Epithelial cell of prostate (primary cell): ENCODE results near the gene TIPARP.
"Not testable (repeated sequence)": the region's sequence is repeated elsewhere in the genome, so short reads cannot be mapped to it uniquely, and the experiment has no call there.

Experiments used
- DNase-seq: peaks from one replicate; pipeline ENCODE4 v3.0.0-alpha.2; 2011; ENCODE audit warnings: low read depth, low spot score
- H3K27ac ChIP-seq: fragments of 450-650 bp; 2 replicates; pipeline ENCODE4 v1.5.1; 2017; ENCODE audit warnings: mild to moderate bottlenecking

The TIPARP gene

DNA sequence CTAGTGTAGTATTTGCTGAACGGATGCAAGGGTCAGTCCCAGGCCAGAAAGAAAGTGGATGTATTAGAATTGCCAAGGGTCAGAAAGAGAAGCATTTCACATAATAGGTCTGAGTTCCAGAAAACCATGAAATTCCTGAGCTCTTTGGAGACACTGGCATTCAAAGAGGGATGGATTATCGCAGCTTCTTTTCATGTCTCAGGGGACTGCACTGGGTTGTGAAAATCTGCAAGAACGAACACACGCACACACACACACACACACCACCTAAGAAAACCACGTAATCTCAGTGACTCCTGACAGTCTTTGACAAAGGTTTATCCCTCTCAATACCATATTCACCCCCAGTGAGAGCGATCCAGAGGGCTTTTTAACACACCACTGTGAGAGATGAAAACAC, 57.9 kb downstream of the TIPARP start:
- no peak overlapping the region for H3K27ac ChIP-seq
- no peak for DNase-seq

GRCh38 chr3:156732715-156733421, 58.5 kb downstream of the TIPARP start:
- no peak for DNase-seq

DNA sequence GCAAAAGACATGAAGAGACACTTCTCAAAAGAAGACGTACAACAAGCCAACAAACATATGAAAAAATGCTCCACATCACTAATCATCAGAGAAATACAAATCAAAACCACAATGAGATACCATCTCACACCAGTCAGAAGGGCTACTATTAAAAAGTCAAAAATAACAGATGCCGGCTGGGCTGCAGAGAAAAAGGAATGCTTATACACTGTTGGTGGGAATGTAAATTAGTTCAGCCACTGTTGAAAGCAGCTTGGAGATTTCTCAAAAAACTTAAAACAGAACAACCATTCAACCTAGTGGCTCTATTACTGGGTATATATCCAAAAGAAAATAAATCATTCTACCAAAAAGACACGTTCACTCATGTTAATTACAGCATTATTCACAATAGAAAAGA, 60.3 kb downstream of the TIPARP start:
- H3K27ac ChIP-seq, DNase-seq: not testable (repeated sequence)

More at GRCh38 chr3:156732715-156733421, 58.5 kb downstream of the TIPARP start:
- H3K27ac ChIP-seq: no peak overlapping the region

- no peak for DNase-seq
Measured at GRCh38 chr3:156735471-156735870, 61.1 kb downstream of the TIPARP start.

DNA sequence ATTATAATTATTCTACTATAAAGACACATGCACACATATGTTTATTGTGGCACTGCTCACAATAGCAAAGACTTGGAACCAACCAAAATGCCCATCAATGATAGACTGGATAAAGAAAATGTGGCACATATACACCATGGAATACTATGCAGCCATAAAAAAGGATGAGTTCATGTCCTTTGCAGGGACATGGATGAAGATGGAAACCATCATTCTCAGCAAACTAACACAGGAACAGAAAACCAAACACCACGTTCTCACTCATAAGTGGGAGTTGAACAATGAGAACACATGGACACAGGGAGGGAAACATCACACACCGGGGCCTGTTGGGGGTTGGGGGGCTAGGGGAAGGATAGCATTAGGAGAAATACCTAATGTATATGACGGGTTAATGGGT, 62.7 kb downstream of the TIPARP start:
- not testable (repeated sequence) for DNase-seq, H3K27ac ChIP-seq

More at GRCh38 chr3:156735471-156735870, 61.1 kb downstream of the TIPARP start:
- no peak overlapping the region for H3K27ac ChIP-seq

GRCh38 chr3:156738251-156738650, 63.9 kb downstream of the TIPARP start:
- no peak for DNase-seq
- no peak overlapping the region for H3K27ac ChIP-seq

DNA sequence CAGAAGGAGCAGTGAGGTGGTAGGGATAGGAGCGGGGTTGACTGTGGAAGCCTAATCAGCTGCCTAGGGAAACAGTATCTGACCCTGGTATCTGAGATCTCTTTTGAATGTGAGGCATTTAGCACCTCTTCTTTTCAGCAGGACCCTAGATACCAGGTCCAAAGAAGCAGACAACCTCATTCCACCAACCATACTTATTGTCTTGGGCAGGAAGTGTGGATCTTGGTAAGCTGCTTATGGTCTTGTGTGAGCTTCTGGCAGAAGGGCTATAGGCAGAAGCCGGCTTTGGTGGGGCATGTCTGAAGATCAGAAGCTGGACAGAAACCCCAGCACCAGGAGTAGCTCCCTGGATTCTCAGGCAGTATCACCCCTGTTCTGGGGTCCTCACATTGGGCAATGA, 65.6 kb downstream of the TIPARP start:
- DNase-seq: no peak
- no peak overlapping the region for H3K27ac ChIP-seq

GRCh38 chr3:156740581-156740980, 66.2 kb downstream of the TIPARP start:
- not testable (repeated sequence) for H3K27ac ChIP-seq, DNase-seq

- no peak for DNase-seq
- H3K27ac ChIP-seq: no peak overlapping the region
Measured at GRCh38 chr3:156741935-156742334, 67.5 kb downstream of the TIPARP start.

- DNase-seq: no peak
- no peak overlapping the region for H3K27ac ChIP-seq
Measured at GRCh38 chr3:156742401-156742800, 68.0 kb downstream of the TIPARP start.

DNA sequence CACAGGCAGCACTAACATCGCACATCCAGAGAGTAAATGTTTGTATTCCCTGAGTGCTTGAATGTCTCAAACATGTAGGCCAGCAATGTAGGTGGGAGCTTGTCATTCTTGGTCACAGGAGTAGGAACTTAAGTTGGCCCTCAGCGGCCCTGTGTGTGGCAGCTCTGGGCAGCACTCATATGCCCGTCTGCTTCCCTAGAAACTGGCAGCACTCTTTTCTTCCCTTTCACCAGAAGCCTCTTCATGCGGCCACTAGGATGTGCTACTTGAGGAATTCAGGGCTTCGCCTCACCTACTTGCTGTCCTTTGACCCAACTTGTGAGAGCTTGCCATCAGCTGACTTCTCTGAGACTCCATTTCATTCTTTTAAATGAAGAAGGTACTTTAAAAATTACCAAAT, 69.5 kb downstream of the TIPARP start:
- H3K27ac ChIP-seq: no peak overlapping the region

GRCh38 chr3:156744631-156745030, 70.2 kb downstream of the TIPARP start:
- H3K27ac ChIP-seq: no peak overlapping the region
- no peak for DNase-seq

More for the DNA sequence above, 69.5 kb downstream of the TIPARP start:
- DNase-seq: no peak

- DNase-seq: no peak
- no peak overlapping the region for H3K27ac ChIP-seq
Measured at GRCh38 chr3:156745766-156746165, 71.4 kb downstream of the TIPARP start.

DNA sequence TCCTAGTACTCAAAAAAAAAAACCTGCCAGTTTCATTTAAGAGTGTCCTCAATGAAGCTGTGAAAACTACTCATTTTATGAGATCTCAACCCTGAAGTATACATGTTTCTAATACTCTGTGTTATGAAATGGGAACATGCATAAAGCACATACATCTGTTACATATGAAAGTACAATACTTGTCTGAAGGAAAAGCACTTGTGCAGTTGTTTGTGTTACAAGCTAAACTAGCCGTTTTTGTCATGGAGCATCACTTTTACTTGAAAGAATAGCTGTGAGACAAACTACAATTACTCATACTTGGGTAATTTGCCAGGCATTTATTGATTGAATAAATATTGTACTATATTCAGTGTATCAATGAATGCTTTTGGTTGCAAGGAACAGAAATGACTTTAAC, 72.7 kb downstream of the TIPARP start:
- no peak for DNase-seq
- no peak overlapping the region for H3K27ac ChIP-seq

GRCh38 chr3:156749244-156749643, 74.9 kb downstream of the TIPARP start:
- no peak overlapping the region for H3K27ac ChIP-seq

DNA sequence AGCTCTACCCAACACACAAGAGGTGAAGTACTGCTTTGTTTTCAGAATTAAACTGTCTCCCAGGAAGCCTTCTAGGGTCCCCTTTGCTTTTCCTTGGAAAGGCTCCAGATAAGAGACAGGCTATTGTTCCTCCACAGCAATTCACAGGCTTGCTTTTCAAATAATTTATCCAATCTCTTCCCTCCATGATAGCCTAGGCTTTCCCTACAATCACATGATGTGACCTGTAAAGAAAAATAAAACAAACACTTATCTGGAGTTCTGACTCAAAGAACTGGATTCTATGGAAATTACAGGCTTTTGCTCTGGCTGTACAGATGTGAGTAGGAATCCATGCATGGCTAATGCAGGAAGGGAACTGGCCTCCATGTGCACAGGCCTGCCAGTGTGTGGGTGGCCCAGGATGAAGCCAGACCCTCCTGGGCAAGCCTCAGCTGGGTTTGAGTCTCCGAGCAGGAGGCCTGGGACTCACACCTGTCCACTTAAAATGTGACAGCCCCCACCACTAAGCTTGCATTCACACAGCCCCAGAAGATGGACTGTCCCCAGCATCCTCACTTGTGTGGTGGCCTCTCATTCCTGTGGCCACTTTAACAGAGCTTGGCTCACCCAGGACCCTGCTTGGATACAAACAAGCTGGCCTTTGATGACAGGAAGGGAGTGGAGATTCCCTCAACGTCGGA, 75.9 kb downstream of the TIPARP start:
- DNase-seq: no peak
- peak overlapping the region; percentile 94 for H3K27ac ChIP-seq

More at GRCh38 chr3:156749244-156749643, 74.9 kb downstream of the TIPARP start:
- DNase-seq: no peak

- peak overlapping the region; percentile 94 for H3K27ac ChIP-seq
- DNase-seq: no peak
Measured at GRCh38 chr3:156750874-156751245, 76.5 kb downstream of the TIPARP start.

DNA sequence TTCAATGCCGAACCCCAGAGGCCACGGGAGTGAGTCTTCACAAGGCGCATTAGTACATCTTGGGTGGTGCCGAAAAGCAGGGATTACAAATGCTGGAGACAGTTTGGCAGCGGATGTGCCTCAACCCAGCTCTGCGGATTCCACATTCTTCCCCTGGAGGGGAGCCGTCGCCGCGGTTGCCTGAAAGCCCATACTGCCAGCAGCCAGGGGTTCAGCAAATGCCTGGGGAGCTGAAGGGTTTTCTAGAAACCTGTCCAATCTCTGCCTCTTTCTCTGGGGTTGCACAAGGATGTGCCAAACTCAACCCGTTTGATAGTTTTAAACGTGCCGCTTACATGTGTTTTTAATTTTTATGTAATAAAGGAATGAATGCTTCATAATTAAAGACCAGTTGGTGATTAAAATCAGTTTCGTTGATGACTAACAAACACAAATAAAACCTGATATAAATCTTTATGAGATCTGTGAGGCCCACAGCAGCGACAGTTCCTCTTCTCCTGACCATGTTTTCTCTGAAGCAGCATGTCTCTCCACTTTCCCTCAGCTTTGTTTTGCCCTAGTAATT, 77.2 kb downstream of the TIPARP start:
- H3K27ac ChIP-seq: peak overlapping the region; percentile 94
- DNase-seq: peak; percentile 72
